Urinary bladder (tissue), 4 donors: ENCODE measurements around the gene ADD2. TPM values are rescaled to one million over a fixed set of nuclear protein-coding genes. Genes with fewer than 3 reads are reported as not detected.
"Not testable (repeated sequence)": the region's sequence is repeated elsewhere in the genome, so short reads cannot be mapped to it uniquely, and the experiment has no call there.

Experiments used
- DNase-seq: peaks from one replicate; pipeline ENCODE4 v3.0.0-alpha.2; 2015; ENCODE audit errors: extremely low spot score
- H3K27ac ChIP-seq: one replicate; pipeline ENCODE4 v1.5.1; 2013; ENCODE audit warnings: low read depth, mild to moderate bottlenecking, moderate library complexity
- H3K36me3 ChIP-seq: one replicate; pipeline ENCODE4 v1.6.1; 2013; ENCODE audit warnings: mild to moderate bottlenecking, moderate library complexity; ENCODE audit not compliant: insufficient read depth
- H3K4me1 ChIP-seq: one replicate; pipeline ENCODE4 v1.6.1; 2013; ENCODE audit warnings: mild to moderate bottlenecking, moderate library complexity; ENCODE audit not compliant: insufficient read depth
- H3K4me3 ChIP-seq: one replicate; pipeline ENCODE4 v1.5.1; 2013; ENCODE audit warnings: low read depth, low read length
- WGBS: extraction: QIAGEN DNeasy Blood & Tissue Kit; methylation state at CpG from one replicate; pipeline ENCODE4 v1.1.7; 2013; 5-methylcytosine and 5-hydroxymethylcytosine counted together
- polyA plus RNA-seq: library from polyadenylated mRNA; stranded (reverse); fragments of 200-250 nt; gene quantifications from one replicate; pipeline ENCODE4 v1.2.3, GENCODE V29; 2013
- total RNA-seq: library from RNA; depleted of rRNA; stranded (reverse); fragments of >200 nt; gene quantifications from one replicate; pipeline ENCODE4 v1.2.3, GENCODE V29; 2014
- donor health status: healthy with polysubstance abuse.
- donor health status: healthy.

ADD2 gene
- total and polyA plus RNA-seq, 2 donors: 0.33 to 3.5 TPM

GRCh38 chr2:70751881-70752280, 16.1 kb downstream of the ADD2 start:
- no peak for DNase-seq
- Histone ChIP-seq H3K27ac (no peak overlapping the region), H3K4me1 (no peaks in the 10 kb centered on the region), H3K4me3 (no peak overlapping the region), H3K36me3 (no peaks in the 10 kb centered on the region)
- 82% methylated on average over 4 of the region's 4 CpGs for WGBS

- H3K27ac ChIP-seq: no peak overlapping the region
- no peaks in the 10 kb centered on the region for H3K36me3 ChIP-seq
- no peaks in the 10 kb centered on the region for H3K4me1 ChIP-seq
- DNase-seq: no peak
- H3K4me3 ChIP-seq: no peak overlapping the region
- 87% methylated on average over 1 of the region's 1 CpG for WGBS
Observed at GRCh38 chr2:70750320-70750719, 17.7 kb downstream of the ADD2 start.

GRCh38 chr2:70748002-70748784, 19.8 kb downstream of the ADD2 start:
- Histone ChIP-seq H3K27ac (no peak overlapping the region), H3K4me1 (no peaks in the 10 kb centered on the region), H3K4me3 (no peak overlapping the region), H3K36me3 (no peaks in the 10 kb centered on the region)
- WGBS: 28% methylated on average over 1 of the region's 1 CpG
- DNase-seq: no peak

- Histone ChIP-seq H3K4me1 (no peaks in the 10 kb centered on the region), H3K4me3 (no peak overlapping the region), H3K27ac (no peak overlapping the region), H3K36me3 (no peaks in the 10 kb centered on the region)
- 97% methylated on average over 3 of the region's 3 CpGs for WGBS
- DNase-seq: no peak
Observed at GRCh38 chr2:70747284-70747683, 20.7 kb downstream of the ADD2 start.

- Histone ChIP-seq H3K36me3 (no peaks in the 10 kb centered on the region), H3K27ac (no peak overlapping the region), H3K4me3 (no peak overlapping the region), H3K4me1 (no peaks in the 10 kb centered on the region)
- DNase-seq: no peak
- WGBS: 46% methylated on average over 5 of the region's 5 CpGs
Observed at GRCh38 chr2:70746094-70746974, 21.7 kb downstream of the ADD2 start.

- H3K36me3 ChIP-seq: no peaks in the 10 kb centered on the region
- H3K27ac ChIP-seq: no peak overlapping the region
- no peaks in the 10 kb centered on the region for H3K4me1 ChIP-seq
- WGBS: 63% methylated on average over 3 of the region's 3 CpGs
- no peak overlapping the region for H3K4me3 ChIP-seq
- DNase-seq: no peak
Observed at GRCh38 chr2:70745276-70745825, 22.6 kb downstream of the ADD2 start.

GRCh38 chr2:70744397-70744796, 23.6 kb downstream of the ADD2 start:
- WGBS: 78% methylated on average over 3 of the region's 3 CpGs

GRCh38 chr2:70743677-70744076, 24.3 kb downstream of the ADD2 start:
- Histone ChIP-seq H3K36me3 (no peaks in the 10 kb centered on the region), H3K4me1 (no peaks in the 10 kb centered on the region), H3K27ac (no peak overlapping the region), H3K4me3 (no peak overlapping the region)
- no peak for DNase-seq

More at GRCh38 chr2:70744397-70744796, 23.6 kb downstream of the ADD2 start:
- no peak for DNase-seq
- H3K36me3 ChIP-seq: no peaks in the 10 kb centered on the region
- H3K27ac ChIP-seq: no peak overlapping the region
- no peaks in the 10 kb centered on the region for H3K4me1 ChIP-seq
- H3K4me3 ChIP-seq: no peak overlapping the region

GRCh38 chr2:70743068-70743467, 24.9 kb downstream of the ADD2 start:
- 86% methylated on average over 4 of the region's 4 CpGs for WGBS

GRCh38 chr2:70739492-70739891, 28.5 kb downstream of the ADD2 start:
- H3K4me1 ChIP-seq, H3K36me3 ChIP-seq, H3K4me3 ChIP-seq, DNase-seq, H3K27ac ChIP-seq: not testable (repeated sequence)
- 96% methylated on average over 1 of the region's 1 CpG for WGBS

More at GRCh38 chr2:70743068-70743467, 24.9 kb downstream of the ADD2 start:
- no peak overlapping the region for H3K4me3 ChIP-seq
- no peak overlapping the region for H3K27ac ChIP-seq
- H3K4me1 ChIP-seq: no peaks in the 10 kb centered on the region
- no peaks in the 10 kb centered on the region for H3K36me3 ChIP-seq
- DNase-seq: no peak

GRCh38 chr2:70738159-70738558, 29.8 kb downstream of the ADD2 start:
- Histone ChIP-seq H3K36me3 (no peaks in the 10 kb centered on the region), H3K27ac (no peak overlapping the region), H3K4me1 (no peaks in the 10 kb centered on the region), H3K4me3 (no peak overlapping the region)
- no peak for DNase-seq
- 74% methylated on average over 2 of the region's 2 CpGs for WGBS

GRCh38 chr2:70735071-70735470, 32.9 kb downstream of the ADD2 start:
- WGBS: 51% methylated on average over 2 of the region's 2 CpGs
- H3K4me1 ChIP-seq: no peaks in the 10 kb centered on the region

GRCh38 chr2:70733646-70734180, 34.3 kb downstream of the ADD2 start:
- no peak overlapping the region for H3K4me3 ChIP-seq
- no peaks in the 10 kb centered on the region for H3K4me1 ChIP-seq
- no peak overlapping the region for H3K27ac ChIP-seq
- DNase-seq: no peak
- whole genome bisulfite sequencing: 36% methylated on average over 7 of the region's 7 CpGs
- no peaks in the 10 kb centered on the region for H3K36me3 ChIP-seq

More at GRCh38 chr2:70735071-70735470, 32.9 kb downstream of the ADD2 start:
- Histone ChIP-seq H3K27ac (no peak overlapping the region), H3K4me3 (no peak overlapping the region), H3K36me3 (no peaks in the 10 kb centered on the region)
- DNase-seq: no peak
